Fibroblast of lung (primary cell): ENCODE results near the gene IQGAP2. TPM values are rescaled to one million over a fixed set of nuclear protein-coding genes. Genes with fewer than 3 reads are reported as not detected.

Experiments
- DNase-seq, 2 donors: peaks; one replicate each; pipeline versions ENCODE4 v3.0.0 to v3.0.0-alpha.2; 2010; ENCODE audit warnings: low read depth in 2 of 2
- H2AFZ ChIP-seq: 2 replicates; pipeline ENCODE4 v1.5.1; 2012; ENCODE audit warnings: low read length, control low read depth, inconsistent platforms
- H3K27ac ChIP-seq: 2 replicates; pipeline ENCODE4 v1.5.1; 2011; ENCODE audit warnings: low read length, control low read depth; ENCODE audit not compliant: insufficient read depth
- H3K27me3 ChIP-seq: 2 replicates; pipeline ENCODE4 v1.5.1; 2011; ENCODE audit warnings: mild to moderate bottlenecking, low read length; ENCODE audit not compliant: control insufficient read depth, insufficient read depth
- H3K36me3 ChIP-seq: 2 replicates; pipeline ENCODE4 v1.5.1; 2011; ENCODE audit warnings: low read length; ENCODE audit not compliant: control insufficient read depth, insufficient read depth
- H3K4me1 ChIP-seq: 2 replicates; pipeline ENCODE4 v1.5.1; 2011; ENCODE audit warnings: low read length; ENCODE audit not compliant: control insufficient read depth, insufficient read depth; ENCODE audit errors: extremely low read depth
- H3K4me2 ChIP-seq: 2 replicates; pipeline ENCODE4 v1.5.1; 2011; ENCODE audit warnings: low read length, control low read depth; ENCODE audit not compliant: insufficient read depth; ENCODE audit errors: extremely low read depth
- H3K4me3 ChIP-seq, 4 experiments: fragments of 200-600 bp in 1 of 4; sonication (generic) in 1 of 4; replicated peaks in 1 of 4; 2 replicates each; pipeline ENCODE4 v1.5.1; 2011 to 2016; ENCODE audit warnings: low read length in 4 of 4, low read depth in 3 of 4, mild to moderate bottlenecking in 3 of 4, control low read depth in 2 of 4, inconsistent platforms in 1 of 4, mixed read lengths in 1 of 4; ENCODE audit not compliant: insufficient read depth in 1 of 4; ENCODE audit errors: control extremely low read depth in 1 of 4
- H3K79me2 ChIP-seq: 2 replicates; pipeline ENCODE4 v1.5.1; 2012; ENCODE audit warnings: mild to moderate bottlenecking, low read length, inconsistent platforms; ENCODE audit not compliant: control insufficient read depth, insufficient read depth
- H3K9ac ChIP-seq: 2 replicates; pipeline ENCODE4 v1.5.1; 2011; ENCODE audit warnings: mild to moderate bottlenecking, low read length, control low read depth; ENCODE audit not compliant: insufficient read depth
- H3K9me3 ChIP-seq: 2 replicates; pipeline ENCODE4 v1.5.1; 2012; ENCODE audit warnings: low read depth, low read length; ENCODE audit not compliant: control insufficient read depth, insufficient read depth
- H4K20me1 ChIP-seq: 2 replicates; pipeline ENCODE4 v1.5.1; 2011; ENCODE audit warnings: low read length; ENCODE audit not compliant: control insufficient read depth, insufficient read depth; ENCODE audit errors: extremely low read depth
- CTCF ChIP-seq, 2 donors: IDR thresholded peaks in 1 of 2; conservative IDR thresholded peaks in 1 of 2; 1 replicate in 1 of 2; 2 replicates in 1 of 2; pipeline ENCODE4 v1.5.1; 2011 to 2012; ENCODE audit warnings: low read length in 2 of 2, control low read depth in 1 of 2, inconsistent platforms in 1 of 2, low read depth in 1 of 2, mild to moderate bottlenecking in 1 of 2
- EZH2 ChIP-seq: IDR thresholded peaks from 2 replicates; pipeline ENCODE4 v1.5.1; 2012; ENCODE audit warnings: low read length, control low read depth, mild to moderate bottlenecking; ENCODE audit errors: missing control alignments
- polyA plus RNA-seq, 2 donors: library from polyadenylated mRNA; depleted of rRNA in 1 of 2; stranded (reverse) in 1 of 2; unstranded in 1 of 2; fragments of >200 nt; gene quantifications; 2 replicates each; pipeline ENCODE4 v1.2.1, GENCODE V29; 2011 to 2012; ENCODE audit warnings: missing spikeins in 1 of 2
- total RNA-seq: library from RNA; depleted of rRNA; stranded (reverse); fragments of >200 nt; gene quantifications from 2 replicates; pipeline ENCODE4 v1.2.1, GENCODE V29; 2014

IQGAP2 gene
- total and polyA plus RNA-seq, 2 donors (not counting 1 experiment from before 2014, with no cell fraction given) = 5.1 to 7.9 TPM

GRCh38 chr5:76690704-76691466 is 287.8 kb downstream of the IQGAP2 start:
- DNase-seq = peak; percentile 74 to 87
- Histone ChIP-seq H3K4me2 (peak overlapping the region; percentile 30), H3K4me3 (no peak overlapping the region), H2AFZ (no peak overlapping the region), H3K27me3 (no peaks in the 10 kb centered on the region), H4K20me1 (no peaks in the 10 kb centered on the region), H3K79me2 (no peaks in the 10 kb centered on the region), H3K4me1 (peaks cover 16% of the 10 kb centered on the region), H3K9me3 (no peaks in the 10 kb centered on the region), H3K36me3 (no peaks in the 10 kb centered on the region), H3K27ac (peak overlapping the region; percentile 69), H3K9ac (no peak overlapping the region)
- TF ChIP-seq CTCF (conservative IDR thresholded peaks at IDR 0.05 in 1 of 2, IDR thresholded peaks at IDR 0.05 in 1 of 2; ENCODE audit: low read depth in 1 of 2, low read length in 2 of 2) (no peak), EZH2 (no peak)

- Histone ChIP-seq H3K9ac (no peak overlapping the region), H3K4me2 (peak overlapping the region; percentile 56), H3K79me2 (no peaks in the 10 kb centered on the region), H3K4me1 (peaks cover 21% of the 10 kb centered on the region), H3K27me3 (no peaks in the 10 kb centered on the region), H4K20me1 (no peaks in the 10 kb centered on the region), H3K27ac (peak overlapping the region; percentile 69), H3K36me3 (no peaks in the 10 kb centered on the region), H3K9me3 (no peaks in the 10 kb centered on the region), H3K4me3 (no peak overlapping the region), H2AFZ (no peak overlapping the region)
- TF ChIP-seq CTCF (conservative IDR thresholded peaks at IDR 0.05 in 1 of 2, IDR thresholded peaks at IDR 0.05 in 1 of 2; ENCODE audit: low read depth in 1 of 2, low read length in 2 of 2) = no peak
- TF ChIP-seq EZH2 = no peak
- peak; percentile 59 to 89 for DNase-seq
These were observed 288.6 kb downstream of the IQGAP2 start for GRCh38 chr5:76691467-76692273.

- no peaks in the 10 kb centered on the region for H3K36me3 ChIP-seq
- H3K4me3 ChIP-seq = no peak overlapping the region
- peaks cover 21% of the 10 kb centered on the region for H3K4me1 ChIP-seq
- peak overlapping the region; percentile 56 for H3K4me2 ChIP-seq
- H4K20me1 ChIP-seq = no peaks in the 10 kb centered on the region
- no peaks in the 10 kb centered on the region for H3K9me3 ChIP-seq
- no peaks in the 10 kb centered on the region for H3K79me2 ChIP-seq
- no peak for TF ChIP-seq CTCF (conservative IDR thresholded peaks at IDR 0.05 in 1 of 2, IDR thresholded peaks at IDR 0.05 in 1 of 2; ENCODE audit: low read depth in 1 of 2, low read length in 2 of 2)
- TF ChIP-seq EZH2 = no peak
- no peak overlapping the region for H2AFZ ChIP-seq
- no peaks in the 10 kb centered on the region for H3K27me3 ChIP-seq
- H3K9ac ChIP-seq = no peak overlapping the region
- no peak for DNase-seq
- peak overlapping the region; percentile 69 for H3K27ac ChIP-seq
These were observed 289.1 kb downstream of the IQGAP2 start for GRCh38 chr5:76692274-76692540.
